ENCODE measurements around the gene PDE6A. TPM values are rescaled to one million over a fixed set of nuclear protein-coding genes. Genes with fewer than 3 reads are reported as not detected.
A peak's percentile ranks its signal among the peaks of the same experiment; 100 is the strongest.

Gene PDE6A
- polyA plus RNA-seq, 2 of the 4 experiments (the other 2 are of a cell fraction) = 0.28 to 0.35 TPM

- Histone ChIP-seq H3K9me3 (no peaks in the 10 kb centered on the region), H3K27ac (no peak overlapping the region), H3K4me1 (peaks cover 12% of the 10 kb centered on the region), H3K4me2 (no peak overlapping the region), H3K4me3 (no peak overlapping the region)
- FAIRE-seq = no peak
- no peak for DNase-seq (ENCODE audit: low read depth in 1 of 2, low spot score in 1 of 2)
- peak in 1 of 2 experiments; percentile 29; a peak in 1 of 6 replicates for ATAC-seq
- POLR2A ChIA-PET = no interaction called here
- CTCF ChIA-PET = interaction anchor here (0.7 to 35.9 kb wide), 4 partner anchors 10 to 258 kb away, joined by 3 to 768 read pairs (median 200); partner anchors contain the start of gene SLC26A2
- 80% methylated on average over 3 of the region's 3 CpGs for WGBS (ENCODE audit: missing lambda C conversion rate)
- TF ChIP-seq E2F6 (IDR thresholded peaks at IDR 0.05; ENCODE audit: borderline replicate concordance, low read depth) = no peak
- TF ChIP-seq USF2 (IDR thresholded peaks at IDR 0.05) = no peak
- no peak for TF ChIP-seq MAFK (IDR thresholded peaks at IDR 0.05; ENCODE audit: partially characterized antibody)
These were observed 80.8 kb downstream of the PDE6A start for GRCh38 chr5:149863830-149864229.

GRCh38 chr5:149863176-149863575 is 81.4 kb downstream of the PDE6A start:
- no peak for ATAC-seq
- WGBS (ENCODE audit: missing lambda C conversion rate) = 89% methylated on average over 13 of the region's 13 CpGs
- Histone ChIP-seq H3K4me1 (peaks cover 14% of the 10 kb centered on the region), H3K9me3 (no peaks in the 10 kb centered on the region), H3K4me3 (no peak overlapping the region), H3K4me2 (no peak overlapping the region), H3K27ac (no peak overlapping the region; a peak in 1 of 6 replicates)
- FAIRE-seq = no peak
- TF ChIP-seq TP53 (CRISPR knock-in tag; IDR thresholded peaks at IDR 0.05) = no peak
- no peak for TF ChIP-seq FOSL2 (IDR thresholded peaks at IDR 0.05)
- TF ChIP-seq FOSL2 (CRISPR knock-in tag; IDR thresholded peaks at IDR 0.05) = no peak
- no peak for TF ChIP-seq KDM5A (IDR thresholded peaks at IDR 0.05)
- TF ChIP-seq RCOR1 (IDR thresholded peaks at IDR 0.05; ENCODE audit: low read depth, low read length) = no peak
- no peak for TF ChIP-seq CBX2 (IDR thresholded peaks at IDR 0.05; ENCODE audit: borderline replicate concordance, low read depth)
- no peak for TF ChIP-seq FOXS1 (CRISPR knock-in tag; IDR thresholded peaks at IDR 0.05)
- no peak for TF ChIP-seq PHF8 (IDR thresholded peaks at IDR 0.05; ENCODE audit: borderline replicate concordance, low read depth)
- no peak for TF ChIP-seq MAZ (IDR thresholded peaks at IDR 0.05; ENCODE audit: borderline replicate concordance, low read depth, low read length)
- no peak for TF ChIP-seq CHD4 (IDR thresholded peaks at IDR 0.05; ENCODE audit: borderline replicate concordance)
- TF ChIP-seq FOSB (CRISPR knock-in tag; IDR thresholded peaks at IDR 0.05) = no peak
- no peak for TF ChIP-seq SREBF2 (IDR thresholded peaks at IDR 0.05)
- TF ChIP-seq RNF2 (IDR thresholded peaks at IDR 0.05; ENCODE audit: borderline replicate concordance, low read depth) = no peak
- no peak for TF ChIP-seq REST (IDR thresholded peaks at IDR 0.05)
- DNase-seq (ENCODE audit: low read depth in 1 of 2, low spot score in 1 of 2) = no peak
- POLR2A ChIA-PET = no interaction called here
- CTCF ChIA-PET = interaction anchor here (2.1 to 35.9 kb wide), 4 partner anchors 10 to 128 kb away, joined by 9 to 768 read pairs (median 200); partner anchors contain the start of gene SLC26A2

- H3K27ac ChIP-seq = peak overlapping the region; percentile 54 to 58; a peak in 3 of 6 replicates
- no peak overlapping the region for H3K4me3 ChIP-seq
- peak overlapping the region; percentile 28; the same call in 1 of the 3 replicates for H3K4me2 ChIP-seq
- peak in 1 of 2 experiments; percentile 36 for DNase-seq (ENCODE audit: low read depth in 1 of 2, low spot score in 1 of 2)
- no peak for FAIRE-seq
- peaks cover 27% of the 10 kb centered on the region for H3K4me1 ChIP-seq
- H3K9me3 ChIP-seq = no peaks in the 10 kb centered on the region
- 59% methylated on average over 7 of the region's 7 CpGs for WGBS (ENCODE audit: missing lambda C conversion rate)
- ChIA-PET CTCF (interaction anchor here (0.7 to 35.9 kb wide), 10 partner anchors 8 to 224 kb away, joined by 3 to 768 read pairs (median 6); partner anchors contain the start of gene SLC26A2), POLR2A (no interaction called here)
- ATAC-seq = peak; percentile 51 to 72; a peak in 4 of 6 replicates
- TF ChIP-seq BCL3 (IDR thresholded peaks at IDR 0.05) = no peak
- no peak for TF ChIP-seq HES2 (IDR thresholded peaks at IDR 0.05)
- TF ChIP-seq KDM1A (IDR thresholded peaks at IDR 0.05; ENCODE audit: low read depth) = no peak
- no peak for TF ChIP-seq MAX (IDR thresholded peaks at IDR 0.05)
- no peak for TF ChIP-seq HOXA7 (CRISPR knock-in tag; IDR thresholded peaks at IDR 0.05)
- TF ChIP-seq BHLHE40 (IDR thresholded peaks at IDR 0.05; ENCODE audit: low read depth, low read length) = no peak
- TF ChIP-seq KDM5A (IDR thresholded peaks at IDR 0.05) = no peak
- TF ChIP-seq NFE2L2 (conservative IDR thresholded peaks at IDR 0.05; ENCODE audit: low read length) = no peak
- no peak for TF ChIP-seq FOSL2 (IDR thresholded peaks at IDR 0.05)
- TF ChIP-seq FOSL2 (CRISPR knock-in tag; IDR thresholded peaks at IDR 0.05) = no peak
- TF ChIP-seq HOXB13 (CRISPR knock-in tag; IDR thresholded peaks at IDR 0.05; ENCODE audit: low read depth) = no peak
- no peak for TF ChIP-seq JUN (IDR thresholded peaks at IDR 0.05)
- TF ChIP-seq RAD21 (conservative IDR thresholded peaks at IDR 0.05 in 1 of 2, IDR thresholded peaks at IDR 0.05 in 1 of 2) = no peak
- no peak for TF ChIP-seq EHMT2 (IDR thresholded peaks at IDR 0.05; ENCODE audit: low read depth)
These were observed 83.7 kb downstream of the PDE6A start for GRCh38 chr5:149860801-149861322.

Measured in A549 (cell line).